ENCODE data around the gene INPP5A. TPM values are rescaled to one million over a fixed set of nuclear protein-coding genes. Genes with fewer than 3 reads are reported as not detected.

The INPP5A gene
- total RNA-seq, 4 donors from 2014 or later: 34.8 to 80.8 (median 52.8) TPM

- in situ Hi-C loops (cut with MboI; ENCODE audit: low pct_ligation_motif_present in 1 of 4, low pct_unique_long_range_greater_than_20kb in 1 of 4, low sequenced_read_pairs in 3 of 4): loop anchor here in 3 of 4 donors (25.0 kb wide), 3 partner anchors 109 to 409 kb away; partner anchors contain the start of genes INPP5A (in 1 of the 3) and PWWP2B (in 1 of the 3)
- no peak overlapping the region for H3K4me3 ChIP-seq
- peaks cover 0 to 14% (median 10%) of the 10 kb centered on the region in 4 donors for H3K4me1 ChIP-seq
- TF ChIP-seq POLR2A (IDR thresholded peaks at IDR 0.05): no peak
- TF ChIP-seq POLR2AphosphoS5 (IDR thresholded peaks at IDR 0.05): no peak
- no peak for TF ChIP-seq EP300 (IDR thresholded peaks at IDR 0.05; ENCODE audit: low read depth)
- TF ChIP-seq CTCF (IDR thresholded peaks at IDR 0.05): no peak
- DNase-seq: no peak
- no peak overlapping the region for H3K27ac ChIP-seq
- H3K9me3 ChIP-seq: no peaks in the 10 kb centered on the region
- no peaks in the 10 kb centered on the region for H3K36me3 ChIP-seq
- intact Hi-C loops (cut with DNase I; ENCODE audit: low total_unique reads): no loop called here
- WGBS, 2 donors (ENCODE audit: low coverage in 1 of 2): 92 to 93% methylated on average over 2 to 34 of the region's 36 CpGs
- H3K27me3 ChIP-seq: no peaks in the 10 kb centered on the region
These were observed 108.2 kb downstream of the INPP5A start for GRCh38 chr10:132645630-132646442.

- intact Hi-C loops (cut with DNase I; ENCODE audit: low total_unique reads) (no loop called here), in situ Hi-C loops (cut with MboI; ENCODE audit: low pct_ligation_motif_present in 1 of 4, low pct_unique_long_range_greater_than_20kb in 1 of 4, low sequenced_read_pairs in 3 of 4) (loop anchor here in 3 of 4 donors (25.0 kb wide), 3 partner anchors 109 to 409 kb away; partner anchors contain the start of genes INPP5A (in 1 of the 3) and PWWP2B (in 1 of the 3))
- Histone ChIP-seq H3K9me3 (no peaks in the 10 kb centered on the region), H3K27ac (no peak overlapping the region), H3K27me3 (no peaks in the 10 kb centered on the region), H3K4me3 (no peak overlapping the region), H3K36me3 (no peaks in the 10 kb centered on the region), H3K4me1 (peaks cover 0 to 7% (median 6%) of the 10 kb centered on the region in 4 donors)
- TF ChIP-seq POLR2AphosphoS5 (IDR thresholded peaks at IDR 0.05) (no peak), CTCF (IDR thresholded peaks at IDR 0.05) (no peak), EP300 (IDR thresholded peaks at IDR 0.05; ENCODE audit: low read depth) (no peak), POLR2A (IDR thresholded peaks at IDR 0.05) (no peak)
- DNase-seq: no peak
- WGBS, 2 donors (ENCODE audit: low coverage in 1 of 2): 96% methylated on average over 14 of the region's 31 CpGs; no CpG with 5 or more reads in 1 of the 2 donors
These were observed 109.0 kb downstream of the INPP5A start for GRCh38 chr10:132646443-132647097.

GRCh38 chr10:132647424-132647823, 109.8 kb downstream of the INPP5A start:
- DNase-seq: no peak
- no peak overlapping the region for H3K4me3 ChIP-seq
- intact Hi-C loops (cut with DNase I; ENCODE audit: low total_unique reads): no loop called here
- no peaks in the 10 kb centered on the region for H3K27me3 ChIP-seq
- no peaks in the 10 kb centered on the region for H3K4me1 ChIP-seq
- no peaks in the 10 kb centered on the region for H3K9me3 ChIP-seq
- H3K27ac ChIP-seq: no peak overlapping the region
- in situ Hi-C loops (cut with MboI; ENCODE audit: low pct_ligation_motif_present in 1 of 4, low pct_unique_long_range_greater_than_20kb in 1 of 4, low sequenced_read_pairs in 3 of 4): loop anchor here in 3 of 4 donors (25.0 kb wide), 3 partner anchors 110 to 410 kb away; partner anchors contain the start of genes INPP5A (in 1 of the 3) and PWWP2B (in 1 of the 3)
- H3K36me3 ChIP-seq: no peaks in the 10 kb centered on the region
- 86 to 94% methylated on average over 12 to 13 of the region's 13 CpGs for WGBS, 2 donors (ENCODE audit: low coverage in 1 of 2)
- TF ChIP-seq POLR2A (IDR thresholded peaks at IDR 0.05) (no peak), POLR2AphosphoS5 (IDR thresholded peaks at IDR 0.05) (no peak), EP300 (IDR thresholded peaks at IDR 0.05; ENCODE audit: low read depth) (no peak), CTCF (IDR thresholded peaks at IDR 0.05) (no peak)

All from transverse colon (tissue), 4 donors.